Breast epithelium (tissue), 3 donors: ENCODE results near the gene SLC2A13.

ENCODE experiments used
- POLR2A ChIP-seq: fragments of 450-650 bp; IDR thresholded peaks from one replicate; pipeline ENCODE4 v1.6.1; 2016; ENCODE audit warnings: antibody characterized with exemption, mild to moderate bottlenecking, moderate library complexity
- TF ChIP-seq, protein P1 (sequence below), 3 donors: fragments of 450-650 bp; IDR thresholded peaks; one replicate each; pipeline ENCODE4 v1.5.1; 2016 to 2017; ENCODE audit warnings: antibody characterized with exemption in 3 of 3, mild to moderate bottlenecking in 3 of 3, moderate library complexity in 3 of 3

DNA sequence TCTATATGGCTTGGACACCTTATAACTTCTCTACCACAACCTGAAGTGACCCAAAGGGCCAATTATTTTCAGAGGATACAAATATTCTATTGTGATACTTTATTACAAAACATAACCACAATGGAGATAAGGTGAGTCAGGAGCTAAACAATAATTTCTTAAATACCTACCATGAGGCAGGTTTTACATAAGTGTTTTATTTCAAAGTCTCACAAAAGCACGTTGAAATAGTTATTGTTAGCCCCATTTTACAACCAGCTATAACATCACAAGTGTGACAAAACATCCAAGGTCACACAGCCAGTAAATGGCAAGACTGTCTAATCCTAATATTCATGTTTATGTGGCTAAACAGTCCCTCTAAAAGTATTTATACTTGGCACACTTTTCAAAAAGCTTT is 40.2 kb downstream of the SLC2A13 start:
- TF ChIP-seq, protein P1, sequence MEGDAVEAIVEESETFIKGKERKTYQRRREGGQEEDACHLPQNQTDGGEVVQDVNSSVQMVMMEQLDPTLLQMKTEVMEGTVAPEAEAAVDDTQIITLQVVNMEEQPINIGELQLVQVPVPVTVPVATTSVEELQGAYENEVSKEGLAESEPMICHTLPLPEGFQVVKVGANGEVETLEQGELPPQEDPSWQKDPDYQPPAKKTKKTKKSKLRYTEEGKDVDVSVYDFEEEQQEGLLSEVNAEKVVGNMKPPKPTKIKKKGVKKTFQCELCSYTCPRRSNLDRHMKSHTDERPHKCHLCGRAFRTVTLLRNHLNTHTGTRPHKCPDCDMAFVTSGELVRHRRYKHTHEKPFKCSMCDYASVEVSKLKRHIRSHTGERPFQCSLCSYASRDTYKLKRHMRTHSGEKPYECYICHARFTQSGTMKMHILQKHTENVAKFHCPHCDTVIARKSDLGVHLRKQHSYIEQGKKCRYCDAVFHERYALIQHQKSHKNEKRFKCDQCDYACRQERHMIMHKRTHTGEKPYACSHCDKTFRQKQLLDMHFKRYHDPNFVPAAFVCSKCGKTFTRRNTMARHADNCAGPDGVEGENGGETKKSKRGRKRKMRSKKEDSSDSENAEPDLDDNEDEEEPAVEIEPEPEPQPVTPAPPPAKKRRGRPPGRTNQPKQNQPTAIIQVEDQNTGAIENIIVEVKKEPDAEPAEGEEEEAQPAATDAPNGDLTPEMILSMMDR (IDR thresholded peaks at IDR 0.05), result no peak
- TF ChIP-seq POLR2A, result no peak
